NCI-H1417 (cell line): ENCODE data around the gene RASAL3.

ENCODE experiments used
- DNase-seq, 3 experiments: peaks; one replicate each; lab custom pipeline; 2025; lab: John Stamatoyannopoulos, UW

RASAL3 gene

DNA sequence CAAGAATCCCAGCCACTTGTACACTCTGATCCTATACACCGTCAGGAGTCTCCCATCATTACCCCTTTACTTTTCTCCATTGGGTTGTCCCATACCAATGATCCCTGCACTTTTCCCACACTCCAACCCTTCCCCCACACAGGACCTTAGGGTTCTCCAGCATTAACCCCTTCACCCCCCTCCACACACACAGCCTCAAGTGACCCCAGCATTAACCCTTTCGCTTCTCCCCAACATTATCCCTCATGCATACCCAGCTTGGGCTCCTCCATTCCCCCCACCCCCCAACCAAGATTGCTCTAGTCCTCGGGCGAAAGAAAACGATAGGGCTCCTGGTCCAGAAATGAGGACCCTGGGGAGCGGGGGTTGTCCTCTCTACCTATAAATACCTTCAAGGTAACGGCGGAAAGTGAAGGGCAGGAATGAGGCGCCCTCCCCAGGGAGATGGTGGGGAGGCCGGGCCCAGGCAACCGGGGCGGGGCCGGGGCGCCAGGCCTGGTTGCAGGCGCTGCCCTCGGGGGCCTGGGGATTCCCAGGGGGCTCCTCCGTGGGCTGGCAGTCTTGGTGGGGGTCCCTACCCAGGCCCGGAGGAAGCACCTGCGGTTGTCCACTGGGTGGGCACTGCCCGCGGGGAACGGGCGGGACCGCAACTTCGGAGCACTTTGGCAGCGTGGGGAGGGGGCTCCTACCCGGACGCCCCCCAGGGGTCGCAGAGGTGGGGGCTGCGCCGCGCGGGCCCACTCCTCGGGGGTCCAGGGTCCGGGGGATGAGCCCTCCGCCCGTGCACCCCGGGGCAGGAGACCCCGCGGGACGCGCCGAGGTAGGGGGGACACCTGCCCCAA is 15.3 kb downstream of the RASAL3 start:
- peak in 2 of 3 experiments; percentile 32 to 34 for DNase-seq

DNA sequence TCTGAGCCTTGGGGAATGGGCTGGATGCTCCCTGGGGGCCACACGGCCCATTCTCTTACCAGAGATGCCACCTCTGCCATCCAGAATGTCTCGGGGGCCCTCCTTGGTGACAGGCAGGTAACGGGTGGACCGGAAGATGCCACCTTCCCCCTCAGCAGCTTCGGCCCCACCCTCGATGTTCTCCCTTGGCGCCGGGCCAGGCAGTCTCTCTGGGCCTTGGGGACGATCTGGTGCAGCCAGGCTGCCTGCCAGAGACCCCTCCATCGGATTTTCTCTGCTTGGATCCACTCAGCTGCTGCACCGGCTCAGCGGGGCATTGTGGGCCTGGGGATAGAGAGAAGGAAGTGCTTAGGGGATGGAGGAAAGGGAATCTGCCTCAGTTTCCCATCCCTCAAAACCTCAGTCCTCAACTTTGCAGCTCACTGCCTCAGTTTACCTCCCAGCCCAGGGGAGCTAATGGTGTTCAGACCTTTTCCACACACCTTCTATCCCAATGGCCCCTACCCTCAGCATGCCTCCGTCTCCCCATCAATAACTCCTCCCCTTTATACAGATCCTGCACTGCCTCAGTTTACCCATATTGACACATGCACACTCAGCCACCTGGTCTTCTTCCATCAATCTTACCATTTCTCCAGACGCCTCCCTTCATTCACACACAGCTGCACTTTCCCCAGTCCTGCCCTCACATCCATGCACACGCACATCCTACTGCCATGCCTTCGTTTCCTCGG is 16.1 kb downstream of the RASAL3 start:
- no peak for DNase-seq

DNA sequence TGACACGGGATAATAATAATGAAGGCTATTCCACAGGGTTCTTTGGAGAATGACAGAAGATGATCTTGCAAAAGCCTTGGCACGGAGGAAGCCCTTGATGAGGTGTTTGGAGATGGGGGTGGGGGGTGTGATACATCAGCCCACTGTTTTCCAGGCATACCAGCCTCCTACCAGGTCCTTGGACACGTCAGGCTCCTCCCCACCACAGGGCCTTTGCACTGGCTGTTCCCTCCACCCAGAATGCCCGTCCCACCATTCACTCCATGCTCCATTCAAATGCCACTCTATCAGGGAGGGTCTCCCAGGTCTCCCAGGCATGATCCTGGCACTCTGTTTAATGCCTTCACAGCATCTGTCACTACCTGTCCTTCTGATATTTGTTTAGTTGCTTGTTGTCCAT is 17.3 kb downstream of the RASAL3 start:
- DNase-seq: no peak

DNA sequence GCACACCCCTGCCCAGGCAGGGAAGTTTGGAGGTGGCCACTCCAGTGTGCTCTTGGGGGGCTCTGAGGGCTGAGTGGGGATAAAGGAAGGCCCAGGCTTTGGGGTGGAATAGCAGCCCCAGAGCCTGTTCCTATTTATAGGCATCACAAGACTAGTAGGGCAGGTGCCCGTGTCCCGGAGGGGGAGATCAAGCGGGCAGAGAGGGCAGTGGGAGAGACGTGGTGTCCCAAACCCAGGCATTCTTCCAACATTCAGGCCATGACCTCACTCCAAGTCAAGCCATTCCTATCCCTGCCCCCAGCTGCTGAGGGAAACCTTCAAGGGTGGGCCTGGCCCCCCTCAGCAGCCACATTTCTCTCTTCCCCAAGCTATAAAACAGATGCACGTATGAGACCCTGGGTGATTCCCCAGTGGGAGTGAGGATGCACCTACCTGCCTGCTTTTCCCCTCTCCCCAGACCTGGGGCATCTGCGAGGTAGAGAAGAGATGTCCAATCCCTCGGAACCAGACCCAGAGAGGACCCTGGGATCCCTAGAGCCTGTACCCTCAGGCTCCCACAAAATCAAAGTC is 18.5 kb downstream of the RASAL3 start:
- DNase-seq: no peak

DNA sequence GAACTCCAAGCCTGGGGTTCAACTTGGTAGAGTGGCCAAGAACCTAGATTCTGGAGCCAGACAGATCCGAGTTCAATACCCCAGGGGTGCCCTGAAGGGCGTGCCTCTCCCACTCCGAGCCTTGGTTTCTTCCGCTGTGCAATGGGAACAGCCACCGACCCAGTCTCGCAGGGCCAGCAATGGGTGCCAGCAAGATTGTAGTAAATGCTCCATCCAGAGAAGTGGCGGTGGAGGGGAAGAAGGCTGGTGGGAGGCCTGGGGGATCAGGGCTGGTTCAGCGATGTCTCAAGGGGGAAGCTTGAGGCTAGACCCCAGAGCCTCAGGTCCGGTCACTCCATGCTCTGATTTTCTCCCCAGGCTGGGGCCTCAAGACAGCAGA is 19.1 kb downstream of the RASAL3 start:
- no peak for DNase-seq

DNA sequence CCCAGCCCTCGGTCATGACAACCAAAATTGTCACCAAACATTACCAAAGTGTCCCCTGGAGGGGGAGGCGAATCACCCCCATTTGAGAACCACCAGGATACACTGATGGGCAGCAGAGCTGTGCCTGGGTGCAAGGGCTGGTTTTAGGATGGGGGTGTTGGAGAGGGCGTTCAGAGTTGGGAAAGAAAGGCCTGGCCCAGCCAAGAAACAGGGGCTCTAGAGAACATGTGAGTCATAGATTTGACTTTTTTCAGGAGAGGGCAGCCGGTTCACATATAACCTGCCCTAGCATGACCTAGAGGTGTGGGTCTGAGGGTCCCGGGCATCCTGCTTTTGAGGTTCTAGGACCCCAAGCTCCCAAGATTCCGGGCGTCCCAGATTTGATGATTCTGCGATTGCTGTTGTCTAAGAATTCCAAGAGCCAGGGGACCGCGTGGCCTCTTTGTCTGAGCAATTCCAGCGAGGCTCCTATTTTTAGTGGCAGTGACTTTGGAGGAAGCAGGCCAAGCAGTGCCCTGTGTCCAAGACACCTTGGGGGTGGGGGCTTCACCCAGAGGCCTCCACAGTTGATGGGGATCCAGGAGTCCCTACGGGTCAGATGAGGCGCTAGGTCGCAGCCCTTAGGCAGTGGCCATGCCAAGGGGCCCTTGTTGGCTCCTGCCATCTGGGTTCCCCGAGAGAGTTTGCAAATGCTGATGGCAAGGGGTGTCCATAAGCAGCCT is 19.7 kb downstream of the RASAL3 start:
- no peak for DNase-seq

DNA sequence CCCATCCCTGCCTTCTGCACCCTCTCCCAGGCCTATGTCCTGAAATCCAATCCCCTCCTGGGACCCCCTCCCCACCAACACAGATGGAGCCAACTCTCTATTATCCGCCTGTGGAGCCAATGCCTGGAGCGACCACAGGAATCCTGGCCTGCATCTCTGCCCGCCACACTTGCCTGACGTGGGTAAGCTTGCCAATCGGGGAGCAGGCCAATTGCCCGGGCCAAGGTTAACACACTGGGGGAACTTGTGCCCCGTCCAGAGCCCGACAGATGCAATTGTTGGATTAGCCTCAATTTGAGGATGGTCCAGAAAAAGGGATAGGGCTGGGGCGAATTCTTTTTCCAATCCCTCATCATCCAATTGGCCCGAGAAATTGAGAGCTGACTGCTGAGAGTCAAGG is 20.5 kb downstream of the RASAL3 start:
- no peak for DNase-seq

DNA sequence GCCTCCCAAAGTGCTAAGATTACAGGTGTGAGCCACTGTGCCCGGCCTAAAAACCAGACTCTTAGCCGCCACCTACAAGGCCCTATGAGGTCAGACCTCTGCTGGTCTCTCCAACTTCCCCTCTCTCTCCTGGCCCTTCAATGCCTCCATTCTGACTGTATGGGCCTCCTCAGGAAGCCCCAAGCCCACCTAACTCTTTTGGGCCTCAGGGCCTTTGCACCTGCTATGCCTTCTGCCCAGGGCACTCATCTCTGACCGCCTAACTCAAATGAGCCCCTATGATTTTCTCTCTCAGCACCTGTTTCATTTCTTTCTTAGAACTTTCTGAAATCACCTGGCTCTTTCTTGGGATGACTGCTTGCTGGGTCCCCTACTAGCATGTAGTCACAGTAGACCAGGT is 21.0 kb downstream of the RASAL3 start:
- DNase-seq: no peak

DNA sequence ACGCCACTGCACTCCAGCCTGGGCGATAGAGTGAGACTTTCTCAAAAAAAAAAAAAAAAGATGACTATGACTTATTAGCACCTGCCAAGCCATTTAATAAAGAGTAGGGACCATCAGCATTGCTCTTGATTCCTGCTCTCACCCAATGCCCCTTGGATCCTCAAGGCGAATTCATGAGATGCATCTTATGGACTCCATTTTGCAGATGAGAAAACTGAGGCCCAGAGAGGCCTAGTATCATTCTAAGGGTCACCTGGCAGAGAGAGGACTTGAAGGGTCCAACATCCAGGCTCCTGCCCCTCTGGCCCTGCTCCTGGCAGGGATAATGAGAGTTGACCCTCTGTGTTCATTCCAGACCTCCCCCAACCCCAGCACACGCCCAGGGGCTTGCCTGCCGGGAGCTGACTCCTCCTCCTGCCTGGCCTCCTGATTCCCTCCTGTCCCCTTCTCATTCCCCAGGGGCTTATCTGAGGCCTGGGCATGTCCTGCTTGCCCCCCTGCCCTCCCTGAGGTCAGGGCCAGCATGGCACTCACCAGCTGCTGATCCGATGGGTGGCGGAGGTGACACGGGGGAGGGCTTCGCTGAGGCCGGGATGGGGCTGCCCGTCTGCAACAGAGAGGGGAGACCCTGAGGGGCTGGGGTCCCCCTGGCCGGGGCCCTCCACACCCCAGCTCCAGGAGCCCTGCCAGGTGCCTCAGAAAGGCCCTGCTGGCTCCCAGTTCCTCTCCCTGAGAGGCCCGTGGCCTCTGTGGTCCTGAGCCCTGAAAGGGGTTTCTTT is 22.0 kb downstream of the RASAL3 start:
- DNase-seq: no peak

DNA sequence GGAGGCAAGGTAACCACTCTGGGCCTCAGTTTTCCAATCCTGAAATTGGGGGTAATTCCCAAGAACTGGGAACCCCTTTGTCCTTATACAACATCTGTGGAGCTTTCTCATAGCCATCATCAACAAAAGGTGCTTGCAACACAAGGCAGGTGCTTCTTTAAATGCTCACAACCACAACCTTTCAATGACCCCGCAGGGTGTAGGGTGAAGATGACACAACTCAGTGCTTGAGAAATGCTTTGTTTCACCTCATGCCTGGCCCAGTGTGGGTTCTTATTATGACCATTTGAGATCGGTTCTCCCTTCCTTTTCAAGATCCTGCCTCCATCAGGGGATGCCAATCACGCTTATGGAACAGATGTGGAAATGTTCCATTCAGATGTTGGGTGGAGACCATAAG is 23.0 kb downstream of the RASAL3 start:
- DNase-seq: no peak

DNA sequence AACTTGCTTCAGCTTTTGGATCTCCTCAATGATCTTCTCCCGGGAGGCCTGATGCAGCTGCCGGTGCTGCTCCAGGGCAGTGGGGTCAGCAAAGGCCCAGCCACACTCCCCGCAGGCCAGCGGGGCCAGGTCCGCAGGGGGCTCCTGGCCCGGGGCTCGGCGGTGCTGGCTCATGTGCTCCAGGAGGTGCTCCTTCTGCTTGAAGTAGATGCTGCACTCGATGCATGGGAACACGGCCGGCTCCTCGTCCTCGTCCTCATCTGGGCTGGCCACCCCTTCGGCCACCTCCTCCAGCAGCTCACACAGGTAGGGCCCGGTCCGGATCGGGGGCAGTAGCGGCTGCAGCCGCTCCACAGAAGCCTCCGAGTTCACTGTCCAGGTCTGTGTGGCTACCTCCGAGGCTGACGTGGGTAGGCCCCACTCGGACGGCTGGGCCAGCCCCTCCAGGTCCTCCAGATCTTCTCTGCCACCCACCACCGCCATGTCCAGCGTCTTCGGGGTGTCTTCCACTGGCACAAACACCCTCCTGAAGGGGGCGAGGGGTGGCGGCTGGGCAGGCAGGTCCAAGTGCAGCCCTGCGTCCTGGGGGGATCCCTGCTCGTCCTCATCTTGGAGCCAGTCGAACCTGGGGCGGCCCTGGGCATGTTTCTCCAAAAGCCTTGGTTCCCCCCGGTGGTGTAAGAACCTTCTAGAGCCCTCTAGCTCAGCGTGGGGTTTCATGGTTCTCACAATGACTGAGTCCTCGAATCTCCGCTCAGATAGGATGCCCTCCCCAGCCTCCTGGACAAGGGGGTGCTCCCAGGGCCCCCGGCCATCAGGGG is 24.3 kb downstream of the RASAL3 start:
- DNase-seq: no peak

DNA sequence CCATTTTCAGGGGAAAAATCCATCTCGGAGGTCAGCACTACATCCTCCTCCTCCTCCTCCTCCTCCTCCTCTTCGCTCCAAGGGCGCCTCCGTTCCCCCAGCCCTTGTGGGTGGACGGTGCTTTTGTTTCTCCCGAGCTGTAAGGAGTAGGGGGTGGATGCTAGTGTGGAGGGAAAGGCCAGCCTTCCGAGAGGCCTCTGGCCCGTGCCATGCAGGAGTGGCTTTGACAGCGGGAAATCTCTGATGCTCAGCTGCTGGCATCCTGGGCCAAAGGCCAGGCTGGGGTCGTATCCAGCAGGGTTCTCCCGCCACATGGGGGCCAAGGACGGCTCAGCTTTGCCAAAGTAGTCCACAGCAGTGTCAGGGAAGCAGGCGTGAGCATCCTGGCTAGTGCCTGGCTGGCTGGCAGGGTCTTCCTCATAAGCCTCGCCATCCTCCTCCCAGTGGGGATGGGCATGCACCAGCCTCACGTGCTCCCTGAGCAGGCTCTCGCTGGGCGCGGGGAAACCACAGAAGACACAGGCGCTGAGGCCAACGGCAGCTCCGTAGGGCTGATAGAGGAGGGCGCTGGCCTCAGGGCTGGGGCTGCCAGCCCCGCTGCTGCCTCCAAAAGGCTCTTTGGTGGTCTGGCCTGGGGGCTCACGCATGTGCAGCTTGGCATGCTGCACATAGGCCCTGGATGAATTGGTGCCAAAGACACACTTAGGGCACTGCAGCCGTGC is 25.1 kb downstream of the RASAL3 start:
- DNase-seq: no peak

DNA sequence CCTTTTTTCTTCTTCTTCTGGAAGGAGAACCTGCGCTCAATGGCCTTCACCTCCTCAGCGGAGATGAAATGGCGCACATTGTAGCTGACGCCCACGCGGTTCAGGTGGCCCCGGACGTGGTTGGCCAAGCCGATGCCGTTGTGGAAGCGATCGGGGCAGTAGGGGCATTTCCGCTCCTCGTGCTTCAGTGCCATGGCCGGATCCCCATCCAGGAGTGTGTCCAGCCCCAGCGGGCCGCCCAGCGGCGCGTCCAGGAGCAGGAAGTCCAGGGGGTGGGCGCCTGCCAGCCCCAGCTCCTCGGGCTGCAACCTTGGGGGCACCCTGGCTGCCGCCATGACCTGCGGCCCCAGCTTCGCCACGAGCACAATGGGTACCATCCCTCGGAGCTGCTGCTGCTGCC is 25.8 kb downstream of the RASAL3 start:
- DNase-seq: no peak

DNA sequence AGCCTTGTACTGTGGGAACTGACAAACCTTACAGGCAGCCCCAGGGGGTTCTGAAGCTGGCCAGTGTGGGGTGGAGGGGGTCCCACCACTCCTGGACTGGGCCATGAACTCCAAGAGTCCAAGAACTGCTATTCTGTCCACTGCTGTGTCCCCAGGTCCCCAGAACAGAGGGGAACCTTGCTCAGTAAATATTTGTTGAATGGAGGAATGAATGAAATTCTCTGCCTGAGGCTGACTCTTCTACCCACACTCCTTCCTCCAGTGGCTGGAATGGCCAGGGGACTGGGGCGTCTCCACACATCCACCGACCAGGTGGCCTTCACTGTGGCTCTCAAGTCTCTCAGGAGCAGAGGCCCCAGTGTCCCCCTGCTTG is 26.2 kb downstream of the RASAL3 start:
- DNase-seq: no peak

DNA sequence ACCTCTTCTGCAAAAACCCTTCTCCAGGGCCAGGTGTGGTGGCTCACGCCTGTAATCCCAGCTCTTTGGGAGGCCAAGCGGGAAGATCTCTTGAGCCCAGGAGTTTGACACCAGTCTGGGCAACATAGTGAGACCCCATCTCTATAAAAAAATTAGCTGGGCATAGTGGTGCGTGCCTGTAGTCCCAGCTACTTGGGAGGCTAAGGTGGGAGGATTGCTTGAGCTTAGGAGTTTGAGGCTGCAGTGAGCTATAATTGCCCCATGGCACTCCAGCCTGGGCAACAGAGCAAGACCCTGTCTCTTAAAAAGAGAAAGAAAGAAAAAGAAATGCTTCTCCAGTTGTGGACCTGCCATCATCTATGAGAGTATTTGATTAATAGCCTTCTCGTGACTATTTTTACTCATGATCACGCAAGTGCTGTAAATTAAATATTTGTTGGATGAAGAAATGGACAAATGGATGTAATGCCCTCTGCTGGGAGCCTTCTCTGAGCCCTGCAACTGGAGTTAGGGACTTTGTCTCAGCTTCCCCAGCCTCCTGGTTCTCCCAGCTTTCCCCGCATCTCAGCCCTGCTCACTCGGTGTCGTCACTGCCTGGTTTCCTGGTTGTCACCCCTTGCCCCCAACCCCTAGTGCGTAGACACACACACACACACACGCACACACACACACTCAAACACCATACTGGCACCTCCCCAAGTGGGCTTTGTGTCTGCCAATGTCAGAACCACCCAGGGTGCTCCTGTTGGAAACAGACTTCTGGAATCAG is 26.8 kb downstream of the RASAL3 start:
- DNase-seq: no peak

DNA sequence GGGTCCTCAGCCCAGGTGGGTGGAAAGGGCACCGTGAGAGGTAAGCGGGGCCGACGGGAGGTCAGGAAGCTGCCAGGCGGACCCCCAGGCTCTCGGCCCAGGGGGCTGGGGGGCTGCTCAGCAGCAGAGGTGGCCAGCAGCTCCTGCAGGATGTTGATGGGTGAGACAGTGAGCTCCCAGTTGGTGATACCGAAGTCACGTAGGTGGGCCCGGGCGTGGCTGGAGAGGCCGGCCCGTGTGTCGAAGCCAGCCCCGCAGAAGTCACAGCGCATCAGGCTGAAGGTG is 27.6 kb downstream of the RASAL3 start:
- DNase-seq: no peak

DNA sequence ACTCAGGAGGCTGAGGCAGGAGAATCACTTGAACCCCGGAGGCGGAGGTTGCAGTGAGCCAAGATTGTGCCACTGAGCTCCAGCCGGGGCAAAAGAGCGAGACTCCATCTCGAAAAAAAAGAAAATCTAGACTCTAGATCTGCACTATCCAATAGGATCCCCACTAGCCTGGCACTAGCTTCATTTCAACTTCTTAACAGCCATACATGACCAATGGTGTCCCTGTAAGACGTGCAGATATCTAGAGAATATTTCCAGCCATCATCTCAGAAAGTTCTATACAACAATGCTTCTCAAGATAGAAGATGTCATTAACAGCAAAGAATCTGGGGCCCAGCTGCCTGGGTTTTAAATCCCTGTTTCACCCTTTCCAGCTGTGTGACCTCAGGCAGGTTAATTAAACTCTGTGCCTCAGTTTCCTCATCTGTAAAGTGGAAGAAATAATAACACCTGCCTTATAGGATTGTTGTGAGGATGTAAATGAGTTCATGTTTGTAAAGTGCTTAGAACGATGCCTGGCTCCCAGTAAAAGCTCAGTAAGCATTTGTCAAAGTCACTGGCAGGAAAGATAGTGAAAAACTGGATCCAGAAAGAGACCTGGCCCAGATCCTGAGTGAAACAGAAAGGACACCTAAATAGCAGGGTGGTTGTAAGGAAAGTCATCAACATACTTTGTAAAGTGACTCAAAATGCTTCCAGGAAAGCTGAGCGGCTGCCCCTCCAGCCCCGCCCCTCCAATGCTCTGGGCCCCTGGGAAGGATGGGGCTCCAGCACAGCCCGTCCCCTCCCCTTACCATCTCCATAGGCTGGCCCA is 28.1 kb downstream of the RASAL3 start:
- DNase-seq: no peak

DNA sequence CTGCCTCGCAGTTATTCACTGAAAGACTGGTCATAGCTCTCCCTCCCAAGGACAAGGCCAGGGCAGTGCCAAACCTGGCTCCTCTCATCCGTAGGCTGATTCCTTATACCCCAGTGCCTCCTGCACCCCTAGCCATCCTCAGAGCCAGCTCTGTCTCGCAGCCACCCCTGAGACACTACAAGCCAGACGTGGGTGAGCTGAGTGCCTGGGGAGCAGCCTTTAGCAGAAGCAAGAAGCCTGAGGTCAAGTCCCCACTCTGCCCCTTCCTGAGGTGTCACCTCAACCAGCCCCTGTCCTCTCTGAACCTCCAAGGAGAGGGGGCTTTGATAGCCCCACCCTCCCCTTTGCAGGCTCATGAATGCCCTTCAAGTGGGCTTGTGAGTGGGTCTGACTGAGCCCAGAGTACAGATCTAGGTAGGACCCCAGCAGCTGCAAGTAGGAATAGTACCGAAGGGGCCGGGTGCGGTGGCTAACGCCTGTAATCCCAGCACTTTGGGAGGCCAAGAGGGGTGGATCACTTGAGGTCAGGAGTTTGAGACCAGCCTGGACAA is 30.8 kb downstream of the RASAL3 start:
- DNase-seq: no peak
